RPMI7951 (cell line): ENCODE measurements around the gene LGR4. TPM values are rescaled to one million over a fixed set of nuclear protein-coding genes. Genes with fewer than 3 reads are reported as not detected.

ENCODE experiments used
- DNase-seq: peaks from one replicate; pipeline ENCODE4 v3.0.0-alpha.2; 2012; ENCODE audit warnings: low read depth
- total RNA-seq: library from RNA; depleted of rRNA; stranded (reverse); fragments of >200 nt; shearing (Covaris generic); gene quantifications from 2 replicates; pipeline ENCODE4 v1.2.3, GENCODE V29; 2014

LGR4 gene
- total RNA-seq, 1 experiment from 2014 or later, result 9.0 TPM

- DNase-seq, result peak; percentile 51
These were observed 13.6 kb upstream of the LGR4 start for GRCh38 chr11:27485930-27486773.

GRCh38 chr11:27482793-27483192 is 10.2 kb upstream of the LGR4 start:
- no peak for DNase-seq

- DNase-seq, result no peak
These were observed 9.4 kb upstream of the LGR4 start for GRCh38 chr11:27481992-27482391.

- DNase-seq, result no peak
These were observed 5.2 kb upstream of the LGR4 start for GRCh38 chr11:27477831-27478230.

GRCh38 chr11:27477243-27477642 is 4.7 kb upstream of the LGR4 start:
- DNase-seq, result no peak

GRCh38 chr11:27475622-27476021 is 3.0 kb upstream of the LGR4 start:
- no peak for DNase-seq

- peak; percentile 23 for DNase-seq
These were observed 422 bp upstream of the LGR4 start for GRCh38 chr11:27473017-27473406.

- DNase-seq, result peak; percentile 20
These were observed 797 bp downstream of the LGR4 start for GRCh38 chr11:27471589-27472397.

GRCh38 chr11:27470826-27471588 is 1.6 kb downstream of the LGR4 start:
- no peak for DNase-seq

GRCh38 chr11:27470166-27470565 is 2.4 kb downstream of the LGR4 start:
- no peak for DNase-seq

- DNase-seq, result no peak
These were observed 3.4 kb downstream of the LGR4 start for GRCh38 chr11:27468995-27469695.

GRCh38 chr11:27468209-27468994 is 4.2 kb downstream of the LGR4 start:
- peak; percentile 73 for DNase-seq

- DNase-seq, result no peak
These were observed 5.2 kb downstream of the LGR4 start for GRCh38 chr11:27467181-27467913.

GRCh38 chr11:27466363-27466762 is 6.2 kb downstream of the LGR4 start:
- DNase-seq, result no peak

GRCh38 chr11:27465629-27466028 is 7.0 kb downstream of the LGR4 start:
- DNase-seq, result no peak

- DNase-seq, result no peak
These were observed 7.7 kb downstream of the LGR4 start for GRCh38 chr11:27464909-27465308.

- DNase-seq, result peak; percentile 57
These were observed 8.3 kb downstream of the LGR4 start for GRCh38 chr11:27464289-27464696.

GRCh38 chr11:27462543-27462942 is 10.0 kb downstream of the LGR4 start:
- no peak for DNase-seq

- DNase-seq, result no peak
These were observed 12.2 kb downstream of the LGR4 start for GRCh38 chr11:27460158-27460978.
